Activated CD4-positive, CD25-positive, alpha-beta regulatory T cell treated with anti-CD3 and anti-CD28 coated beads, Interleukin-2, amount 50 U/mL, for 72 hours (primary cell): ENCODE data around the gene GPC6.

ENCODE experiments used
- DNase-seq: peaks from one replicate; pipeline ENCODE4 v3.0.0; 2021

Gene GPC6

DNA sequence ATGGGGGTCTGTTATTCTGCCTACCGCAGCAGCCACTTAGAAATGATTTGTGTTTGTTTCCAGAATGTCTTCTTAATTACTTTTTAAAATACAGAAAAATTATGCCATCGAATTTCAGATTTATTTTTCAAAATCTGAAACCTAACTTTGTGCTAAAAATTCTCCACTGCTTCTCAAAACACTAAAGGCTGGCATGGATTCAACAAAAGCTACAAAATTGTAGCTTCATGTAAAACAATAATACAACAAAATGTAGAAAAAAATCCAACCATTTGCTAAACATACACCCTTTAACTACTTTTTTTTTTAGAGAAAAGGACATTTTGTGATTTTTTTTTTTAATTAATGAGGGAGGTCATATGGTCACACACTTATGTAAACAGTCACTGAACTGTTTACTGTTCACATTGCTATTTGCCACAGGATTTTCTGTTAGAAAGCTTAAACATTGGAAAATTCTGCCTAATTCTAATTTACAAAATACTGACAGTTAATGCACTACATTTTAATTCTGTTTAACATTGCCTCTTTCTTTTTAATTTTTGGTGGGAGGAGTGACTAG lies 646.3 kb downstream of the GPC6 start:
- DNase-seq, result no peak

DNA sequence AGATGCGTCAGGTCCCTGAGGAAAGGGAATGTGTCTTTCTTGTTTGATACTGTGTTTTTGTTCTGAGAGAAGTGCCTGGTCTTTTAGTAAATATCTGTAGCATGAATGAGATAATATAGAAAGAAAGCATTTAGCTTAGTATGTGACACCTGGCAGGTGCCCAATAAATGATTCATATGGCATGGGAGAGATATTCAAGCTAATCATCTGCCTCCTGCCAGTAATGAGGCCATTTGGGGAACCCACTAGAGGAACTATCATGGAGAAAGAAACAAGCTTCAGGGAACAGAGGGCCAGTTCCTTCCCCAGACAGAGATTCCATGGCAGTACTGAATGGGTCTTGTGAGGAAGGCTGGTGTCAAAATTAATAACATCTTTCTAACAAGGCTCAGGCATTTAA lies 648.9 kb downstream of the GPC6 start:
- no peak for DNase-seq

DNA sequence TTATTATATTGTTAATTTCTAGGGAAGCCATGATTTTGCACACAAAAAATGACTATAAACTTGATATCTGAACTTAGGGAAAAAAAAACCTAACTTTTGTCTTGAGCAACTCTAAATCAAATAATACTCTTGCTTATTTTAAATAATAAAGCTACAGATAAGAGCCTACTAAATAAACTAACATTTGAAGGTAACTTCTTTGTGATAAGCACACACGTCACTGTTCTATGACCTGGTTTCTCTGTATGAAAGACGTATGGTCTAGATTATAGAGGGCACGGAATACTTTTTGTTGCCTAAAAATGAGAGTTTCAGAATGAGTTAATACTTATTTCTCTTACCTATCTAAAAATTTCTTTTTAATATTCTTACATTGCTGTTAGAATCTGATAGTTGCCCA lies 649.6 kb downstream of the GPC6 start:
- no peak for DNase-seq

DNA sequence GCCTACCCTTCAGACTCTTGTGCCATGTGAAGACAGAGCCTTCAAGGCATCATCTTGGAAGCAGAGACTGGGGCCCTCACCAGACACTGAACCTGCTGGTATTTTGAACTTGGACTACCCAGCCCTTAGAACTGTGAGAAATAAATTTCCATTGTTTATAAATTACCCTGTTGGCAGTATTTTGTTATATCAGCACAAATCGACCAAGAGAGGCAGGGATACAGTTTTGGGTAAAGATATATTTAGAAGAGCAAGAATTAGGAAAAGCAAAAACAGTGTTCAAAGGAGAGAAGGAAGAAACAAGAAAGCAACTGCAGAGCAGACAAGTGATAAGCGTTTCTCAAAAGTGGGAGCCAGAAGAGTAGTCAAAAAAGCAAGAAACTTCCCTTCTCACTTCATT lies 652.1 kb downstream of the GPC6 start:
- DNase-seq, result no peak

DNA sequence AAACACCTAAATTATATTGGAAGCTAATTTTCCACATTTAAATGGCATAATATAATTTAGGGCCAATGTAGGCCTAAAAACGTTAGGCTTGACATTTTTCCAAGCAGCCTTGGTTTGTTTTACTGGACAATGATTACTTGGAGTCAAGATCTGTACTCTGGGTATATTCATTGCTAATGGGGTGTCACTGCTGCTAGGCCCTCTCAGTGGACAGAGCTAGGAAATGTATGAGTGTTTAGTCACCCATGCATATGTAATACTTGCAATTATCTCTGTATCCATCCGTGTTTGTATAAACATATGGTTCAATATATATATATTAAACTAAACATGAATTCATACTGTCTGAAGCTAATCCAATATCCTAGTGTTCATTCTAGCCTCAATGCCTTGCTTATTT lies 654.8 kb downstream of the GPC6 start:
- DNase-seq, result no peak

DNA sequence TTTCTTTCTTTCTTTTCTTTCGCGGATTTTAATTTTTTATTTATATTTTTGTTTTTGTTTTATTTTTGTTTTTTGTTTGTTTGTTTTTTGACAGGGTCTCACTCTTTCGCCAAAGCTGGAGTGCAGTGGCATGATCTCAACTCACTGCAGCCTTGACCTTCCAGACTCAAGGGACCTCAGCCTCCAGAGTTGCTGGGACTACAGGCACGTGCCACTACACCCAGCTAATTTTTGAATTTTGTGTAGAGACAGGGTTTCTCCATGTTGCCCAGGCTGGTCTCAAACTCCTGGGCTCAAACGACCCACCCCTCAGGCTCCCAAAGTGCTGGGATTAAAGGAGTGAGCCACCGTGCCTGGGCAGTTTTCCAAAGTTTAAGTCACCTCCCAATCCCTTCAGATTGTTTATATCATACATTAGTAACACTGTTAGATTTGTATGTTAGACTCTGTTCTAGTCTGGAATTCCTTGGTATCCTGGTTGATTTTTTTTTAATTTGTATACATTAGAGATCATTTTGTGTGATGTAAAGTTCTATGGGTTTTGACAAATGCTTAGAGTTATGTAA lies 655.6 kb downstream of the GPC6 start:
- no peak for DNase-seq

DNA sequence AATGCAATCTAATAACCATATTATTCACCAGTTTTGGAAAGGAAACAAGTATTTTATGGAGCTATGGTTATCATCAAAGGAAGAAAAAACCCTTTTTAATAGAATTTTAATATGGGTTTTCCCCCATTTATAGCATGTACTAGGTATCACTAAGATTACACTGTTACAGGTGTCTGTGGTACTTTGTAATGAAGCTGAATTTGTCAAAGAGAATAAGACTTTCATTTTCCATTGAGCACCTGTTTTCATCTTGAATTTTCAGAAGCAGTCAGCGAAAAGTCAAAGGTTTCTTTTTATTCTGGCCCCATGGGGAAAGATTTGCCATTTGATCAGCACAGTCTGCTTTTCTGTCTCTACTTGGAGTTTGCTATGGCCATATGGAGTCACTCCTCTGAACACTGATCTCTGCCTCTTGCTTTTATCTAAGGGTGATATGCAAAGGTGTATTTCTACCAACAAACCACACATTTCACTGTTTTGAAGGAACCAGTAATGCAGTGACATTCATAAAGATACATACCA lies 662.9 kb downstream of the GPC6 start:
- no peak for DNase-seq

DNA sequence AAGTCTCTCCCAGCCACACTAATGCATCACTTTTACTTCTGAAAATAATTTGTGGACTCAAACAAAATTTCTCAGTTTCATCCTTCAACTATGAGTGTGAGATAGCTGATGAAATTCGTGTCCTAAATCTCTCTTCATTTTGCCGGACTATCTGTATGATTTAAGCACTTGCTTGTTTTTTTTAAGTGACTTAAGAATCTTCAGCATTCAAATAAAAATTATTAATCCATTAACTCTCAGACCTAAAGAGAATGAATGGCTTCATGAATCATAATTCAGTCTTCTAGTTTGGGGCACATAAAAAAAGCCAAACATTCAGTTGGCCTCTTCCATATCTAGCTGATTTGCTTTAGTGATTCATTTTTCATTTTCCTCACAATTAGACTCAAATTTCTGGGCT lies 673.4 kb downstream of the GPC6 start:
- no peak for DNase-seq

DNA sequence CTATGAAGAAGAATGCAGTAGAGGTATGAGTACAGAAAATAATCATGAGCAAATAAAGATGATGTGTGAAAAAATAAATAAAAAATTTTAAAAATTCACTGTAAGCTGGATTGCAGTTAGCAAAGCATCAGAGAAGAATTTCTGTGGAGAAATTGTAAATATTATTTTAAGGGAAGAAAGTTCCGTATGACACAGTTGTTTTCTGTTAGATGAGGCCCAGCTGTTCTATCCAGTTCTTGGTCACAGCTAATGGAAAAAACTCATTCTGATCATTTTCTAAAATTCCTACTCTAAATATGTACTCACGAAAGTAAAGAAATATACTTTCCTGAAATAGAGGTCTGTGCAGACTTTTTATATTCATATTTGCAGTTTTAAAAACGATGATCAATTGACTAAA lies 674.1 kb downstream of the GPC6 start:
- no peak for DNase-seq

DNA sequence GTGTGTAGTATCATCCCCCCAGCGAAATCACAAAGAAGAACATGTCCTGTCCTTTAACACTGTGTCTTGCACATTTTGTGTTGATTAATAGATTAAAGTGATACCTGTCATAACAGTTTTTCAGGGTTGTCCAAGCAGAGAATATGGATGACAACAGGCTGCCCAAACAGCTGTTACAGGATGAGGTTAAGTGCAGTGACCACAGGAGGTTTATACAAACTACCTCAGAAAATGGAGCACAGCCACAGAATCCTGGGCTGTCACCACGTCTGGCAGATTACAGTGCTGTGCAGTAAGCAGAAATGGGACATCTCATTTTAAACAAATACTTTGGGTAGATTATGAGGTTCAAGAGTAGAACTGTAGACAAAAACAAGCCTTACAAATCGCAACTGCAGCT lies 677.3 kb downstream of the GPC6 start:
- DNase-seq, result no peak

DNA sequence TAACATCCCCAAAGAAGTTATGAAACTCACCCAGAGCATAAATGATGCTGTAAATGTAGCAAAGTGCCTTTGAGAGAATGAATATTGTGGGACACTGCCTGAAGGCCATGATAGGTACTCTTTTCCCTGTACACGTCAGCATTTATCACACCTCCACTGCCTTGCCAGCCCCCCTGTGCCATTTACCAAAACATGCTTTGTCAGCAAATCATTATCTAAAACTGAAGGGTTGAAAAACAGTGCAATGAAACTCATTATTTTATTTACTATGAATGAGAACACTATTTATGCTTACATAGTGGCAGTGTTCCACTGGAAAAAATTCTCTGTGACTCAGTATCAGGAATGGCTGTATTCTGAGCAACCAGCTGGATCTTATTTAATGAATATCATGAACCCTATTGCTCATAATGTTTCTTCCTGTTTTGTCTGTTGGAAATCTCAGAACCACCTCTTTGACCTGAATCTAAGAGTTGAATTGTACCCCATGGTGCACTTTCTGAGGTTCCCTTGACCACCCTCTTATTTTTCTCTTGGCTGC lies 688.7 kb downstream of the GPC6 start:
- no peak for DNase-seq

DNA sequence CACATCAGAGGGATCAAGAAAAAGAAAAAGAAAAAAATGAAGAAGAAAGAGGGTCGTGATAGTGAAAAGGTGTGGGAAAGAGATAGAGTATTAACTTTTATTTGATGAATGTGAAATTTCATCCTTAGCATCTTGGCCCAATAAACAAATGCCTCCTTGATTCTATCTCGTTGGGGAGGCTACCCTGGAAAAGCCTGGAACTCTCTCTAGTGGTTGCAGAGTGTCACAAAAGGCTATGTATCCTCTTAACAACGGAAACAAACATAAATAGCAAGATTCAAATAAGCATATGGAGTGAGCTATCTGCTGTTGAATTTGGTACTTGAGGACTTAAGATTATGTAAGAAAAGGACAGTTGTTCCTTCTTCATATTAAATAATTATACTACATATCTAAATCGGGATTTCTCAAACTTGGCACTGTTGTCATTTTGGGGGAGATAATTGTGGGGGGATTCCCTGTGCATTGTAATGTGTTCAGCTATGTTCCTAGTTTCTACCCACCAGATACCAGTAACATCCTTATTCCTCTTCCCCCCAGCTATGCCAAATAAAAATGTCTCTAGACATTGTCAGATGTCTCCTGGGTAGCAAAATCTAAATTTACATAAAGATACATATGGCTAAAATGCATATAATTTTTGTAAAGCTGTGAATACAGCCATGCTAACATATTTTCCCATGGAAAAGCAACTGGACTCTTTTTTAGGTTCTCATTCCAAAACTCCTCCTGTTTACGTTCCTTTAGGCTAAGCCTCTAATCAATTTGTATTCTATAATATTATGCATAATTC lies 695.7 kb downstream of the GPC6 start:
- no peak for DNase-seq

DNA sequence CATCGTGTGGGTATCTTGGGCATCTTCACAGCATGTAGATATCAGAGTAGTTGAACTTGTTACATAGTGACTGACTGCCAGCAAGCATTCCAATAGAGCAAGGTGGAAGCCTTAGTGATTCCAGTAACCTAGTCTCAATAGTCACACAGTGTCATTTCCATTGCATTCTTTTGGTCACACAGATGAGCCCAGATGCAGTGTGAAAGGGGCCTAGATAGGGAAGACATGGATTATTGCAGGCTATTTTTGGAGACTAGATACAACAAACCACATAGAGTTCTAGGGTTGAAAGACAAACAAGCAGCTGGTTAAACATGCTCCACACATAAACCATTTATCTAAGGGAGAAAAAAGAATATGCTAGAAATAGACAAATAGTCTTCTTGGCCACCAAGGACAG lies 699.4 kb downstream of the GPC6 start:
- DNase-seq, result no peak

DNA sequence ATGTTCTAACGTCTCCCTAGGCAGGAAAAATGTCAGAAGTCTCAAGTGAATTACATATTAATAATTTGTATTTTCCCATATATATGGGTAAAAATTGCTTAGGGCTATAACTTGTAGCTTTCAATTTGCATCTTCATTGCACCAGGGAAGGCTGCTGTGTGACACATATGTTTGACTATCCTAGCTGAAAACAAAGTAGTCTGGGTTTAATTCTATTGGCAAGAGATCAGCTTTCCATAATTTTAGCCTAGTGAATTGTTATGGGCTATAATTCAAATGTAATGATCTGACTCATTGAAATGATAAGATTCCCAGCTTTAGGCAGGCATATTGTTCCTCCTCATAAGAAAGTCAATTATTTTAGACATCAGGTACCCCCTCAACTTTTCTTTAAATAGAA lies 699.8 kb downstream of the GPC6 start:
- DNase-seq, result no peak

DNA sequence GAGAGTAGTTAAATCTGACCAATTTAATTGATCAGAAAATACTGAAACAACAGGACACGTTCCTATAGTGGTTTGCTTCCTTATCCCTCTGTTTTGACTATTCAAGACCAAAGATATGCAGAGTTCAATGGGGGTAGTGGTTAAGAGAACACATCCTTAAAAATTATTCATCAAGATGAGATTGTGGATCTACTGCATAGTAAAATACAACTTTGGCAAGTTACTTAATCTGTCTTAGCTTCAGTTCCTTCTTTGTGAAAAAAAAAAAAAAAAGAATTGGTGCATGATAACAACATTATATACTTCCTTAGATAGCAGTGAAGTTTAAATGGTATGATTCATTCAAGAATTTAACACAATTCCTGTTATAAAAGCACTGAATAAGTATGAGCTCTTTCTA lies 700.8 kb downstream of the GPC6 start:
- no peak for DNase-seq

DNA sequence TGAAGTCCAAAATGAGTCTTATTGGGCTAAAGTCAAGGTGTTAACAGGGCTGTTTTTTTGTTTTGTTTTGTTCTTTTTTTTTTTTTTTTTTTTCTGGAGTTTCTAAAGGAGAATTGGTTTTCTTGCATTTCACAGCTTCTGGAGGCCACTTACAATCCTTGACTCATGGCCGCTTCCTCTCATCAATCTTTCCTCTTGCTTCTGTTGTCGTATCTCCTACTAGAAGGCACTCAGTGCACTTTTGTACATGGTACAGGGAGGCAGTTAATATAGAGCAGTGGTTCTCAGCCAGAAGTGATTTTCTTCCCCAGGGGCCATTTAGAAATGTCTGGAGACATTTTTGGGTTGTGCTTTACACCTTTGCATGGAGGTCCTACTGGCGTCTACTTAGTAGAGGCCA lies 706.3 kb downstream of the GPC6 start:
- DNase-seq, result no peak

DNA sequence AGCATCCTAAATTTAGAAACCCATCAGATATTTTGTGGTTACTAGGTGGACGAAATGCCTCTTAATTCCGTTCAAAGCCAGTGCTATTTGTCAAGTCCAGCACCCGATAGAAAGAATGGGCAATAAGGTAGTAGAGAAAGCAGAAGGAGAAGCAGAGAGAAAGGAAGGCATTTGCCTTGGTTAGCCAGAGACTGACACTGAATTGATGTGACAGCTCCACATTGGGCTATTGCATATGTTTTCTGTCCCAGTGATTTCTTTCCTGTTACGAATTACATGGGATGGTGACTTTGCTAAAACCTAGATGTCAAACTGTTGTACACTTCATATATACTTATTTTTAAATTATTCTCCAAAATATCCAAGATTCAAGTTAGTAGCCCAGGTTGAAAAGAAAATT lies 710.3 kb downstream of the GPC6 start:
- no peak for DNase-seq

DNA sequence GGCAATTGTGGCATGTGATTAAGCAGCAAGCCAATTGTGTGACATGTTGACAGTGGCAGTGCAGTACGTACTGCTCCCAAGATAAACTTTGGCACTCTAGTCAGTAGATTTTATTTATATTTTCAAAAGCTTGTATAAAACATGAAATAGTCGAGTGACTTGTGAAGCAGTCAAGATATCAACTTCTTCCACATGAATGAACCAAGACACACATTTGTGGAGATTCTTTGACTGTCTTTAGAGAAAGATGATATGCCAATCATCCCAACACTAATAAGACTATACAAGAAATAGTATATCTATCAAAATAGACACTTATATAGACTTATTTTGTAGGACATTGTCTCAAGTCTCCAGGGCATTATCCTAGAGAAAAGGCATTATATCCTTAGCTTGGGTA lies 714.8 kb downstream of the GPC6 start:
- DNase-seq, result no peak

DNA sequence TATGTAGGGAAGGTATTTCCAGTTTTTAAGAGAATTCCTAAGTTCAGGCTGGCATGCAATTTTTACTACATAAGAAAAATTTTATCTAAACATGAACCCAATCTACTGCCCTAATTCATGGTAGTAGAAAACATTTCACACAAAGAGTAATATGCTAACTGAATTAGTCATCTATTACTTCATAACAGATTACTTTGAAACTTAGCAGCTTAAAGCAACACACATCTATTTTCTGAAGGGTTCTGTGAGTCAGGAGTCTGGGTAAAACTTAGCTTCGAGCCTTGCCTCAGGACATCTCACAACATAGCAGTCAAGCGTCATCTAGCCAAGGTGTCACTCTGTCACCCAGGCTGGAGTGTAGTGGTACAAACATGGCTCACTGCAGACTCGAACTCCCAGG lies 715.4 kb downstream of the GPC6 start:
- DNase-seq, result no peak

DNA sequence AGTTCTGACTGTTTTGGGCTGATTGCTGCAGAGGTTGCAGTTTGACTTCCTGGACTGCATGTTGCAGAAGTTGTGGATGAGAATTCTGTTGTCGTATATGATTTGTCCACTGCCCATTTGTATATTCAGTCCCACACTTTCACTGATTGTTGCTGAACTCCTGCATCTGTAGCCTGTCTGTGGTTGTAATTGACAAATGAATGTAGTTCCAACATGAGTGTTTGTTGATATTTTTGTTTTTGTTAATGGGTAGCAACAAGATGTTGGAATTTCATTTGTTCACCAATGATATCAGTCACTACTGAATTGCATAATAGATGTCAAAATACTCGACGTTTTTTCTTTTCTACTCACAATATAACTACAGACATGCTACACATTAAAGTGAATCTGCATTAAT lies 719.0 kb downstream of the GPC6 start:
- no peak for DNase-seq

DNA sequence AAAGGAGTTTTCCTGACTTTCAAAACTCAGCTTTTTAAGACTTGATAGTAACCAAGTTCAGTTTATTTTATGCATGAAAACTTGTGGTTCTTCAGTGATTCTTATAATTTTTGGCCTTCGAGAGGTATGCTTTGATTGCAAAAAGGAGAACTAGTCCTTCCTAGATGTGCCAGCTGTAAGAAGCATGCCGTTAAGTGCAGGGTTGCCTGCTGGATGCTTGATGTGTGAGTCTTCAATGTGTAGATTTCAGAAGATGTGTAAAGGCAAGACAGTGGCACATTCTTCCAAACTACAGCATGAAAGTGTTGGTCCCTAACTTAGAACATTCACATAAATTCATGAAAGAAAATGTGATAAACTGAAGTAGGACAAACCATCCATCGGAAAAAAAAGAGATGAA lies 720.4 kb downstream of the GPC6 start:
- DNase-seq, result no peak

DNA sequence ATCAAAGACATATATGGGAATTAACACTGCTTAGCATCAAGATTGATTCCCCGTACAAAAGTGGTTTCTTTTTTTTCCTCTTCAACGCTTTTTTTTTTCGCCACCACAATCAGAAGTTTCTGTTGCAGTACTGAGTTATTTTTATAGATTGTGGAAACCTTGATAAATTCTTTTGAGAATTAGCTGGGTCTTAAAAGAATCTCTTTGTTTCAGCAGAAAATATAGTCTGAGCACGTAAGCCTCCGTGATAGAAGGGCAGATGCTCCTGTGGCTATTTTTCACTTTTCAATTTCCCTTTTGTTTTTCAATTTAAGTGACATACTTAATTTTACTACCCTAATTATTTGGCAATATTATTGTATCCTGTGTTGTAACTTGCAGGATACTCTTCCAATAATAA lies 721.0 kb downstream of the GPC6 start:
- no peak for DNase-seq

DNA sequence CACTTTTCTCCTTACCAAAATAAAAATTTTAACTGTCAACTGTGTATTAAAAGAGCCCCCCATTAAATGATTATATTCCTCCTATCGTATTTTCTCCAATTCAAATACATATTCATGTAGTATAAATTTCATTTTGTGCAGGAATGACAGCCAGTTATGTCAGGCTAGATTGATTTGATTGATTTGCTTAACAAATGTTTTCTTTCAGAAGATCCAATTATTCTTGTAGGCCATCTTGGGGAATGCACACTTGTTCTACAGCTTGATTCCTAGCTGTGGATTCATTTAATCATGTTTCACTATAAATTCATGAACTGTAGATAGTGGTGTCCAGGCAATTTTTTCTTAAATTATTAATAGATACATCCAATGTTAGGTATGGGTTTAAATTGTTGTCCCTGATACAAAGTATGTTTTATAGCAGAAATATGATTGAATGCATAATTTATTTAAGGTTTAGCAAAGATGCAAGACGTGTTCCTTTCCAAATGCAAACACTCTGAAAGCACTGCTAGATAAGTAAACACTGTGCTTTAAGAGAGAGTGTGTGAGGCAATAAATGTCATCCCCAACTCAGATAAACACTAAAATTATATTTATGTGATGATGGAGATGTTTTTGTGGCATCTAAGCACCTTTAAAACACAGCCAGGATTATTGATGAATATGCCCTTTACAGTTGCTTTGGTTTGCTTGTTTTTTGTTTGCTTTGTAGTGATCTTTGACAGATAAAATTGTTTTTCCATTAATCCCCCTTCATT lies 721.7 kb downstream of the GPC6 start:
- no peak for DNase-seq

DNA sequence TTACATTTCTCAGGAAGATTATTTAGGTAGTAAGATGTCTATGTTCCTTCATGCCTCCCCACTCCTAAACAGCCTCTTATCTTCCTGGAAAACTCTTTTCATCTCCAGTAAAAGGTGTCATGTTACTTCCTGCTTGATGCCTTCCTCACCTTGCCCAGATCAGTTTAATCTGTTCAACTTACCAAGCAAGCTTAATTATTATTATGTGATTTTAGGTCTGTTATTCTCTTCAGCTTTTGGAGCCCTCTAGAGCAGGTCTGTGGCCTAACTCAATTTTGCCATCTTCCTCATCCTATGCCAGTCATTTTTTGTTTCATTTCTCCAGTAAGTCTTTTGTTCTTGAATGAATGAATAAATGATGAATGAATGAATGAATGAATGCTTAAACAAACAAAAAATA lies 724.5 kb downstream of the GPC6 start:
- DNase-seq, result no peak
